Limb (tissue), 2 donors: ENCODE results near the gene ACACA.

Experiments used
- DNase-seq, 2 donors: peaks; one replicate each; pipeline ENCODE4 v3.0.0-alpha.2; 2016; ENCODE audit errors: extremely low spot score in 2 of 2

Gene ACACA

GRCh38 chr17:37134050-37134449 is 272.6 kb downstream of the ACACA start:
- DNase-seq, result no peak

- DNase-seq, result no peak
Observed at GRCh38 chr17:37133136-37133535, 273.5 kb downstream of the ACACA start.

GRCh38 chr17:37131669-37132611 is 274.7 kb downstream of the ACACA start:
- DNase-seq, result no peak

- no peak for DNase-seq
Observed at GRCh38 chr17:37130984-37131446, 275.6 kb downstream of the ACACA start.

GRCh38 chr17:37124821-37125173 is 281.8 kb downstream of the ACACA start:
- no peak for DNase-seq

- no peak for DNase-seq
Observed at GRCh38 chr17:37123941-37124820, 282.5 kb downstream of the ACACA start.

- no peak for DNase-seq
Observed at GRCh38 chr17:37123386-37123785, 283.2 kb downstream of the ACACA start.

GRCh38 chr17:37121616-37122015 is 285.0 kb downstream of the ACACA start:
- DNase-seq, result no peak

- no peak for DNase-seq
Observed at GRCh38 chr17:37118366-37119137, 288.1 kb downstream of the ACACA start.

- DNase-seq, result no peak
Observed at GRCh38 chr17:37117373-37118142, 289.1 kb downstream of the ACACA start.

GRCh38 chr17:37116671-37117185 is 289.9 kb downstream of the ACACA start:
- DNase-seq, result no peak

GRCh38 chr17:37111329-37111728 is 295.3 kb downstream of the ACACA start:
- DNase-seq, result no peak

- DNase-seq, result no peak
Observed at GRCh38 chr17:37110746-37111145, 295.9 kb downstream of the ACACA start.

- DNase-seq, result no peak
Observed at GRCh38 chr17:37109731-37110710, 296.6 kb downstream of the ACACA start.

GRCh38 chr17:37109106-37109505 is 297.5 kb downstream of the ACACA start:
- no peak for DNase-seq

- DNase-seq, result peak in 1 of 2 donors; percentile 45
Observed at GRCh38 chr17:37107406-37108083, 299.1 kb downstream of the ACACA start.

GRCh38 chr17:37106049-37106448 is 300.6 kb downstream of the ACACA start:
- no peak for DNase-seq

- DNase-seq, result no peak
Observed at GRCh38 chr17:37103231-37103630, 303.4 kb downstream of the ACACA start.

- DNase-seq, result no peak
Observed at GRCh38 chr17:37101306-37101705, 305.3 kb downstream of the ACACA start.
